ELR (cell line): ENCODE results near the gene BTBD16.
A peak's percentile ranks its signal among the peaks of the same experiment; 100 is the strongest.

ENCODE experiments used
- DNase-seq: peaks from one replicate; pipeline ENCODE4 v3.0.0-alpha.2; 2015; ENCODE audit warnings: low read depth

The BTBD16 gene

GRCh38 chr10:122373721-122374120 lies 102.6 kb downstream of the BTBD16 start:
- DNase-seq = peak; percentile 11

GRCh38 chr10:122374237-122374858 lies 103.3 kb downstream of the BTBD16 start, which contains the start of gene PLEKHA1:
Gene PLEKHA1 (plus strand): TSS chr10:122374708. CDS start chr10:122393201, 18,493 bp downstream.
- DNase-seq = peak; percentile 93

DNA sequence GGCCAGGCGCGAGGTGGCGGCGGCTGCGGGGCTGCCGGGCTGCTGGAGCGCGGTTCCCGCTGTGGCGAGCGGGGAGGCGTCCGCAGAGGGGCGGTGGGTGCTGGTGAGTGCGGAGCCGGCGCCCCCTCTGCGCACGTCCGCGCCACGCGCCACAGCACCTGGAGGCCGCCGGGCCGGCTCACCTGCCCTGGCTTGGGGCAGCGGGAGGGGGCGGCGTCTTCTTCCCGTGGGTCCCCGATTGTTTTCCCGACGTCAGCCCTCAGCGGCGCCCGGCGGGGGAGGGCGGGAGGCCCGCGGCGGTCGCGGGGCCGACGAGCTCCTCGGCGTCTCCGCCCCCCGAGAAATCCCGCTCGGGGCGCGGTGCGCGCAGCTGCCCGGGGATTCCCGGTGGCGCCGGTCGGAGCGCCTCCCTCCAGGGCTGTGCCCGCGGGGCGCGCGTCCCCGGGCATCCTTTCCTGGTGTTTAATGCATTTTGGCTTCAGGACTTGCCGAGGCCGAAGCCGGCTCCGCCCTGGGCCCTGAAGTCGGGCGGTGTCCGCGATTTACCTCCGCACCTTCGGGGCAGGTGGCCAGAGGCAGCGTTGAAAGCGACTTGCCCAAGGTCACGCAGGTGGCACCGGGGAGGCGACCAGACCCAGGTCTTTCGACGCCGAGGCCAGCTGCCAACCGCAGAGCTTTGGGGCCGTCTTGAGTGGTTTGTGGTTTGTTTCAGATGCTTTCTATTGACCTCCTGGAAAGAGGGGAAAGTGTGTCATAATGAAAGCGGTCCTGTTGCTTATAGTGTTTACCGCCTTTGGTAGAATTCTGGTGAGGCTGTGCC lies 104.0 kb downstream of the BTBD16 start:
- DNase-seq = peak; percentile 60

- DNase-seq = no peak
These were observed 104.6 kb downstream of the BTBD16 start for GRCh38 chr10:122375679-122376160.

DNA sequence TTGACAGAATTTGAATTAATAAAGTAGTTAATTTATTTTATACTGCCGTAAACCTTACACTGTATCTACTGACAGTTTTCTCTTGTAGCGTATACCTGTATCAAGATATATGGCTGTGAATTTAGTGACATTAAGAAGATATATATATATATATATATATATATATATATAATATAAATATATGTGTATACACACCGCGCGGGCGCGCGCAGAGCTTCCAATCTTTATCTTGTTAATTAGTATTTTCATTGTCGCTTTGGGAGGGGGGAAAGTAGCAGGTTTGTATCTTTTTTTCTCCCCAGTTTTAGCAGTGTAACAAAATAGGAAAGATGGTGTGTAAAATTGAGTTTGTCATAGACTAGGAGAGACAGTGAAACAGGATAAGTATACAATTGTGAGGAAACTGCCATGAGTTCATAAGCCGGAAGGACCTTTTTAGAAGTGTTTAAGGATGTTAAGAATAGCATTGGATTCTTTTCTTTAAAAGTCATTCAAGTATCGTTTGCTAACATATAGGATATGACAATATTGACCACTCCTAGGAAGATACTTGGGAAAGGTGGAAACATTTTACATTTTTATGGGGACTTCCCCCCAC lies 105.4 kb downstream of the BTBD16 start:
- DNase-seq = no peak

DNA sequence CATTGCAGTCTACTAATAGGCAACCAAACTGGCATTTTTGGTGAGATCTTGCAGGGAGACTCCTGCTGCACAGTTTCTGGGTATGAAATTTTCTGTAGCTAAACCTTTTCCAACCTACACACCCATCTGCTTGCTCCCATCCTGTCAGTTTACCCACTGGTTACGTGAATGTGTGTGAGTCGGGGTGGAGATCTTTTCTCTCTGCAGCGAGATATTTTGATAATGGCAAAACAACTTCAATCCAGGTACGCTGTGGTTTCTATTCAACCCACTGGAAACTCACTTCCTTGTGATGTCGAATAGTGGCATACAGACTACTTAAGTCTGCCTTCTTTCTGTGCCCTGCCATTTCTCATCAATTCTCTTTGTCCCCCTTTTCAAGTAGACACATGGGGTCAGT lies 107.9 kb downstream of the BTBD16 start:
- DNase-seq = no peak

DNA sequence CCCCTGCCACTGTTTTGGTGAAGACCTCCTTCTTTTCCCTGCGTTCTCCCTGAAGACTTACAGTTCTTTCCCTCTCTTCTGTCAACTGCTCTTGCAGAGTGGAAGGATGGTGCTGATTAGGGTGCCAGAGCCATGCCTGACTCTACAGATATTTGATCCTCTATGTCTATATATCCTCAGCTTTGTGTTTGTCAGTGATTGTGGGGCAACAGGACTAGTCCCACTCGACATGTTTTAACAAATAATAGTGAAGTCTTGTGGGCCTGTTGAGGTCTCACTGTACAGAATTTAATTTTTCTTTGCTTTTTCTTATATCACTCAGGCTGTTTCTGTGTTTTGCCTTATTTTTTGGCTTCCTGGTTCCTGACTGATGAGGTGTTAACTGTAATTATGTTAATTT lies 108.4 kb downstream of the BTBD16 start:
- no peak for DNase-seq

GRCh38 chr10:122380703-122381102 lies 109.6 kb downstream of the BTBD16 start:
- DNase-seq = no peak

DNA sequence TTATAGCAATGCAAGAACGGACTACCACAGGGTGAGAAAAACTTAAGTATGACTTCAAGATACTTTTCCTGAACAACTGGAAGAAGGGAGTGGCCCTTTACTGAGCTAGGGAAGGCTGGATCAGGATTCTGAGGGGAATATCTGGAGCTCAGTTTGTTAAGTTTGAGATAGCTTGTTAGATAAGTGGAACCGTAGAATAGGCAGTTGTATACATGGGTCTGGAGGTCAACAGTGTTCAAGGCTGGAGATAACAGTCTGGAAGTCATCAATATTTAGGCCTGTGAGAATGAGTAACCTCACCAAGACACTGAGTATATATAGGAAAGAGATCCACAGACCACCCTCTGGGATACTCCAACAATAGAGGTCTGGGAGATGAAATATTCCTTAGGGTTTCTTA lies 110.6 kb downstream of the BTBD16 start:
- DNase-seq = no peak

- DNase-seq = no peak
These were observed 115.4 kb downstream of the BTBD16 start for GRCh38 chr10:122386514-122386913.

GRCh38 chr10:122387572-122387971 lies 116.5 kb downstream of the BTBD16 start:
- no peak for DNase-seq
